Skin of body (tissue), 2 donors: Measurements from ENCODE around the gene EIF3J. TPM values are rescaled to one million over a fixed set of nuclear protein-coding genes. Genes with fewer than 3 reads are reported as not detected.
"Not testable (repeated sequence)": the region's sequence is repeated elsewhere in the genome, so short reads cannot be mapped to it uniquely, and the experiment has no call there.

Source experiments
- DNase-seq: peaks from one replicate; lab custom pipeline; 2025; lab: John Stamatoyannopoulos, UW
- total RNA-seq: library from RNA; depleted of rRNA; stranded (reverse); fragments of >200 nt; gene quantifications from one replicate; pipeline ENCODE4 v1.2.3, GENCODE V29; 2014

EIF3J gene, protein sequence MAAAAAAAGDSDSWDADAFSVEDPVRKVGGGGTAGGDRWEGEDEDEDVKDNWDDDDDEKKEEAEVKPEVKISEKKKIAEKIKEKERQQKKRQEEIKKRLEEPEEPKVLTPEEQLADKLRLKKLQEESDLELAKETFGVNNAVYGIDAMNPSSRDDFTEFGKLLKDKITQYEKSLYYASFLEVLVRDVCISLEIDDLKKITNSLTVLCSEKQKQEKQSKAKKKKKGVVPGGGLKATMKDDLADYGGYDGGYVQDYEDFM
- total RNA-seq: 58.2 TPM

DNA sequence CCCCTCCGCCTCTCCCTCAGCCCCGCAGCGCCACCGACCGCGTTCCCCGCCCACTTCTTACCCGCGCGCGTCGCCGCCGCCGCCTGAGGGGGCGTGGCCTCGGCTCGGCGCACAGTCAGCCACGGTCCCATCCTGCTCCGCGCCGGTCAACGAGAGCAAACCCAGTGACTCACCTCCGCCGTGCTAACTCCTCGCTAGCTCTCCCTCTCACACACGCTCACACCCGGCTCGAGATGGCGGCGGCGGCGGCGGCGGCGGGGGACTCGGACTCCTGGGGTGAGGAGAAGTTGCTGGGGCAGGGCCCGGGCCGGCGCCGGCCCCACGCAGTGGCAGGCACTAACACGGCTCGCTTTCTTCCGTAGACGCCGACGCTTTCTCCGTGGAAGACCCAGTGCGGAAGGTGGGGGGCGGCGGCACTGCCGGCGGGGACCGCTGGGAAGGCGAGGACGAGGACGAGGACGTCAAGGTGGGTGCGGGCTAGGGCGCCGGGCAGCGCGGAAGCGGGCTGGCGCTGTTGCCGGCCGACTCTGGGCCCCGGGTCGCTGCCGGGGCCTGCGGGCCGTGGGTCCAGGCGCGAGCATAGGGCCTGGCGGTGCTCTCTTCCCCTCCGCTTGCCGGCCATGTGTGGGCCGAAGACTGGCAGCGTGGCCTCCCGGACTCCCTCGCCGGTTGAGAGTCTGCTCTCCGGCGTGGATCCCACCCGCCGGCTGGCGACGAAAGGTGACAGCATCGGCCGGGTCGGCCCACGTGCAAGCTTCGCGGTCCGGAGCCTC, at the start of gene EIF3J:
Gene EIF3J (plus strand): TSS at position 186 of the 773 bp plus-strand sequence. CDS start 48 bp downstream, at position 234.
- DNase-seq: peak; percentile 93

DNA sequence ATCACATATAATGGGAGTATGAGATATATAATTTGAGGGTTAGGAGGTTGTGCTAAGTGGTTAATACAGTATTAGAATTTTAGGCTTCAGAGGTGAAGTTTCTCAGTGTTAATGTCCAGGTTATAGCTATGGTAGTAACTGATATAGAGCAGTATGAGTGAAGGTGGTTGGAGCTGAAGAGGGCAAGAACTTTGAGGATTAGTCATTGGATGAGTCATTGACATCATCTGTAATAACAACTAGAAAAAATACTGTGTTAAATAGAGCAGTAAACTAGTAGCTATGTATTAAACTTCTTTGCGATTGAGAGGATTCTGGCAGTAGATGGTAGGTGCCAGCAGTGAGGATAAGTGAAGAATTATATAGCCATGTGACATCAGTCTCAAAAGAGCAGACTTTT, 47.5 kb upstream of the EIF3J start:
- DNase-seq: no peak

DNA sequence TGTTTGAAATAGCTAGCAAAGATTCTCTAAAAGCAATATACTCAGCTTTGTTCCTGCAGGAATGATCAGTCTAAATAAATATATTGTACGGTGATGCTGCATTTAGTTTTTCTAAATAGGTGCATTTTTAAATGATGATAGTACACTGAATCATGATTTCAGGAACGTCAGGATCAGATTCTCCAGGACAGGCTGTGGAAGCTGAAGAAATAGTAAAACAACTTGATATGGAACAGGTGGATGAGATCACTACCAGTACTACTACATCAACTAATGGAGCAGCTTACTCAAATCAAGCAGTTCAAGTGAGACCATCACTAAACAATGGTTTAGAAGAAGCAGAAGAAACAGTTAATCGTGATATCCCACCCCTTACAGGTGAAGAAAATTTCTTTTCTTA, 46.3 kb upstream of the EIF3J start:
- no peak for DNase-seq

DNA sequence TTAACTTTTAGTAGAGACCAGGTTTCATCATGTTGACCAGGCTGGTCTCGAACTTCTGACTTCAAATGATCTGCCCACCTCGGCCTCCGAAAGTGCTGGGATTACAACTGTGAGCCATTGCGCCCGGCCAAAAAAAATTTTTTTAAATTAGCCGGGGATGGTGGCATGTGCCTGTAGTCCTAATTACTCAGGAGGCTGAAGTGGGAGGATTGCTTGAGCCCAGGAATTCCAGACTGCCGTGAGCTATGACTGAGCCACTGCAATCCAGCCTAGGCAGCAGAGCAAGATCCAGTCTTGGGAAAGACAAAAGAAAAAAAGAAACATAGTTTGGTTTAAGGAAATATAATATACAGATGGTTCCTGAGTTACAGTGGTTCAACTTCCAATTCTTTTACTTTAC, 44.9 kb upstream of the EIF3J start:
- no peak for DNase-seq

DNA sequence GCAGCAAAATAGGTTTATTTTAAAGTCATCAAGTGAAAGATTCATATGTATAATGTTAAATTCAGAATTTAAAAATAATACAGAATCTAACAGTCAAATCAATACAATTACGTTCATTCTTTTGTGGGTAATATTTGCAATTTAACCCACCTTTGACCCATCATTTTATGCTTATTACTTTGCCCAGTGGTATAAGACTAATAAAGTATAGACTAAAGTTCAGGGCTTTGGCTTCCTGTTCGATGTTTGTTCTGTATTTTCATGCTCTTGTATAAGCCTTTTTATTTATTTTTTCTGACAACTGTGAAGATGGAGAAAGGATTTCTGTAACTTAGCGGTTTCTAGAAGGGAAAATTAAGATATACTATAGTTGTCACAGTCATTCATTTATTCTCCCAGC, 44.3 kb upstream of the EIF3J start:
- DNase-seq: no peak

DNA sequence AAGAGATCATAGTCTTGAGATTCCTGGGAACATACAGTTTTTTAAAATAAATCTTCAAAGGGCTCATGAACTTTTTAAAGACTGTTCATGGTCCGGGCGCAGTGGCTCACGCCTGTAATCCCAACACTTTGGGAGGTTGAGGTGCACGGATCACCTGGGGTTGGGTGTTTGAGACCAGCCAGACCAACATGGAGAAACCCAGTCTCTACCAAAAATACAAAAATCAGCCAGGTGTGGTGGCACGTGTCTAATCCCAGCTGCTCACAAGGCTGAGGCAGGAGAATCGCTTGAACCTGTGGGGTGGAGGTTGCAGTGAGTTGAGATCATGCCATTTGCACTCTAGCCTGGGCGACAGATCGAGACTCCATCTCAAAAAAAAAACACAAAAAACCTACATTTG, 41.4 kb upstream of the EIF3J start:
- no peak for DNase-seq

DNA sequence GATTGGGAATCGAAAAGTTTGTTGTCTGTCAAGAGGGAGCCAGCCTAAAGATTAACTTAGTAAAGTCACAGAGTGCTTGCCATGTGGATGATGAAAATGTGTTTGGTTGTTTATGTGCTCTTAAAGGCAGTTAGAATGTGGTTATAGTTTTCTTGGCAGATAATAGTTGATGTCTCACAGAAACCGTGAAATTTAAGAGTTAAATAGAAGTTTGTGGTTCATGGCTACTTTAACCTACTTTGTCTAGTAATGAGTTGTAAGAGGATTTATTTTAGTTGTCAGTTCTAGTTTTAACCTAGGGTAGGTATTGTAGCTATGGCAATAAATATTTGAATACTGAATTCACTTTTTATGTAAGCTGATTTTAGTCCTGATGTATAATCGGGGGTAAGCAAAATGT, 36.4 kb upstream of the EIF3J start:
- no peak for DNase-seq

DNA sequence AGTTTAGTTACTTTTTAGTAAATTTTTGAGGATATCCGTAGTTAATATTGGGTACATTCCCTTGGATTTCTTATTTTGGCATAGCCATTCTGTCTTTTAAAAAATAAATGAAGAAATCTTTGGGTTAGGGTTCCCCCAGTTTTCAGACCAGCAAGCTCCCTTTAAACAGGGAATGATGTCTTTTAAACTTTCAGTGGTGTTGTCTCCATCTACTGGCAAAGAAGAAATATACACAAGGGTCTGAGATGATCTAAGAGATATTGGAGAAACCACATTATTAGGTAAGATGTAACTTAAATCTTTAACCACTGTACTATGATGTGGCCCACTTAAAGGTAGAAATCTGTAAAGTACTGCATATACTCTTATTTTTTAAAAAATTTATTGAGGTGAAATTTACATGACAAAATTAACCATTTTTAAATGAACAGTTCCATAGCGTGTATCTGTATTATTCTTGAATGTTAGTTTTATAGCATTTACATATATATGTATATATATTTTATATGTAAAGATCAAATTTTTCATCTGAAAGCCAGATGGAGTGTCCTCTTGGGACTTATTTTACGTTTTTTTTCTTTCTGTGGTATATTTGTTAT, 35.1 kb upstream of the EIF3J start:
- DNase-seq: no peak

DNA sequence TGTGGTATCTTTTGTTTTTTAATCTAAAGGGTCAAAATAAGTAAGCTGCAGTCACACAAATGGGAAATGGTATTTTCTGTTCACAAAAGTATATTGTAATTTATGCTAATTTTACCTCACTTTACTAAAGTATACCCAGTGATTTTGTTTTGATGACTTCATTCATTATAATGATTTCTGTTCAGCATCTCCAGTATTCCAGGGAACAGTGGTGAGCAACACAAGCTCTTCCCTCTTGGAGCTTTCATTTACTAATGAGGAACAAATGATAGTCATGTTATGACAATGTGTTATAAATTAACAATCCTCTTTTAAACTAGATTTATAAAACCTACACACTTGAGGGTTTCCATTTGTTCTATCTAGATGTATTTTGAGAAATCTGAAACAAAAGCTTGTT, 20.5 kb upstream of the EIF3J start:
- no peak for DNase-seq

DNA sequence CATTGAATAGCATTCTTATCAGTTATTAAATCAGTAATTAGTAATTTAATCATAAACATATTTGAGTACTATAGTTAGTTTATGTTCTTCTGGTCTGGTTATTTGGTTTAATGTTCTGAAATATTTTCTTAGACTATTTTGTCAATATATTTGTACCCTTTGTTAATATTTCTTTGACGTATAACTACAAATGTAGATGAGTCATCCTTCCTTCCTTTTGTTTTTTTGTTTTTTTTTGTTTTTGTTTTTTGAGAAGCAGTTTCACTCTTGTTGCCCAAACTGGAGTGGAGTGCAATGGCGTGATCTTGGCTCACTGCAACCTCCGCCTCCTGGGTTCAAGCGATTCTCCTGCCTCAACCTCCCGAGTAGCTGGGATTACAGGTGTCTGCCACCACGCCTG, 17.4 kb upstream of the EIF3J start:
- DNase-seq: no peak

DNA sequence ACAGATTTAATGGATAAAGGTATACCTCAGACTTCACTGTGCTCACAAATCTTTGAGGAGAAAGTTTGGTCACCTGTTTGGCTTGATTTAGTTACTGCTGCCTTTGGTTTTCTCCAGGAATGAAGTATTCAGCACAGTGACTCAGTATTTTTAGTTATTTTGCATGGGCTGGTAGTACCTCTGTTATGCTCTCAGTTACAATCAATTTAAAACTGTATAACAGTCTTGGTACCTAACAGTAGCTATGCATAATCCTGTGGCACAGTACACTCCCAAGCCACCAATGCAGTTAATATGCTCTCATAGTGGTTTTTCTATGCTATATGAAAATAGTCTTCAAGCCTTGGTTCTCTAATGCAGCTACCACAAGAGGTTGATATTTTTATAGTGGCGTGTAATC, 11.9 kb upstream of the EIF3J start:
- DNase-seq: no peak

DNA sequence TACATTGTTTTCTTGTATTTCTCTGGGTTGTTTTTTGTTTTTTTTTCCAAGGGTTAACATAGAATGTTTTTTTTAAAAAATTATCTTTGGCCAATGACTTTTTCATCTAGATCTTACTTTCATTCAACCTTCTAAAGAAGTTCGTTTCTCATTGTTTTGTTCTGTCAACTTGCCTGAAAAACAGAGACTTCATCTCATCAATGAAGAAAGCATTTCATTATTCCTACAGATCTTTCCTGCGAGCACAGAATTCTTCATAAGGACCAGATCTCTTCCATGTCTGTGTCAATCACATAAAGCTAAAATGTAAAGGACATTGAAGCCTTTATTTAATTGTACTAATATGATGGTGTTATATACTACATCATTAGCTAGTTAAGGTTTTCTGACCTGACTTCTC, 9.7 kb upstream of the EIF3J start:
- DNase-seq: no peak

DNA sequence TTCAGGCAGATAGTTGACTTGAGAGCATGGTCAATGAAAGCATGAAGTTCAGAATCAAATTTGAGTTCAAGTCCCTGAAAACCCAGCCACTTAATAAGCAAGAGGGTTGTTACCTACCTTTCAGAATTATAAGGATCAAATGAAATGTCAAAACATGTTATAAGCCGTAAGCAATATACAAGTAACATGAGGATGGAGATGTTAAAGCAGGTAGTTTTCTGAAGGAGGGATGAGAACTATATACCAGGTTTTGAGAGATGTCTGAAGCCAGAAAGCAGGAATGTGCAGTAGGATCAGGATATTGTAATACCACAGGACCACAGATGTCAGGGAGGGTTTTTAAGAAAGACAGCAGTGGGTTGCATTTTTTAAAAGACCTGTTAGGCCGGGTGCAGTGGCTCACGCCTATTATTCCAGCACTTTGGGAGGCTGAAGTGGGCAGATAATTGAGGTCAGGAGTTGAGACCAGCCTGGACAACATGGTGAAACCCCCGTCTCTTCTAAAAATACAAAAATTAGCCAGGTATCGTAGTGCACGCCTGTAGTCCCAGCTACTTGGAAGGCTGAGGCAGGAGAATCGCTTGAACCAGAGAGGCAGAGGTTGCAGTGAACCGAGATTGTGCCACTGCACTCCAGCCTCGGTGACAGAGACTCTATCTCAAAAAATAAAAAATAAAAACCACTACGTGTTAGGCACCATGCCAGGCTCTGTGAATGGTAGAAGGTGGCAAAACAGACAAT, 6.9 kb upstream of the EIF3J start:
- no peak for DNase-seq

DNA sequence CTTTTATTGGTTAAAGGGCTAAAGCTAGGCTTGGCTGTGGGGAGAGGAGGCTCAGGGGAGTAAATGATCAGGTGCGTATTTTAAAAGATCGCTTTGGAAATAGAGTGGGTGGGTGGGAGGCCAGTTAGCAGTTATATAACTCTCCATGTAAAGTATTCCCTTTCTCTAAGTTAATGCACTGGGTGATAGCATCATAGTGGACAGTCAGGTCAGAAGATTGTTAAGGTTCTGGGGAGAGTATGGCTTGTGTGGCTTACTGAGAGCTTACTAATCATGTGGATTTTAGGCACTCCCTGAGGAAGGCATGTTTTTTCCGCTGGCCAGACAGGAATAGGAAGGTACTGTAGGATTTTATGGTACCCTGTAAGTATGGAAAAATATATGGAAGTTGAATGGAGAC, 6.3 kb upstream of the EIF3J start:
- no peak for DNase-seq

DNA sequence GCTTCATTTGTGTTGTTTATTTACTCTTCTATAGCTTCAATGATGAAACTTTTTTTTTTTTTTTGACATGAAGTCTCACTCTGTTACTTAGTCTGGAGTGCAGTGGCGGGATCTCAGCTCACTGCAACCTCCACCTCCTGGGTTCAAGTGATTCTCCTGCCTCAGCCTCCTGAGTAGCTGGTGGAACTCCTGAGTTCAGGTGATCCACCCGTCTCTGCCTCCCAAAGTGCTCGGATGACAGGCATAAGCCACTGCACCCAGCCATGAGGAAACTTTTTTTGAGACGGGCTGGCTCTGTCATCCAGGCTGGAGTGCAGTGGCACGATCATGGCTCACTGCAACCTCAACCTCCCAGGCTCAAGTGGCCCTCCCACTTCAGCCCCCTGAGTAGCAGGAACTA, 4.7 kb upstream of the EIF3J start:
- DNase-seq: not testable (repeated sequence)

DNA sequence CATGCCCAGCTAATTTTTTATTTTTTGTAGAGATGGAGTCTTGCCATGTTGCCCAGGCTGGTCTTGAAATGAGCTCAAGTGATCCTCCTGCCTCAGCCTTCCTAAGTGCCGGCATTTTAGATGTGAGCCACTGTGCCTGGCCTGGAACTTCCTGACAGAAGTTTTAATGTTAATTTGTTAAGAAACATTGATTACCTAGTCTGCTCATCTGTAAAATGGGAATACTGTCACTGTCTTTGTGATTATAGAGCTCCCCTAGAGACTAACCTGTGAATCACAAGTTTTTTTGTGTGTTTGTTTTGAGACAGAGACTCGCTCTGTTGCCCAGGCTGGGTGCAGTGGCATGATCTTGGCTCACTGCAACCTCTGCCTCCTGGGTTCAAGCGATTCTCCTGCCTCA, 4.3 kb upstream of the EIF3J start:
- DNase-seq: no peak

DNA sequence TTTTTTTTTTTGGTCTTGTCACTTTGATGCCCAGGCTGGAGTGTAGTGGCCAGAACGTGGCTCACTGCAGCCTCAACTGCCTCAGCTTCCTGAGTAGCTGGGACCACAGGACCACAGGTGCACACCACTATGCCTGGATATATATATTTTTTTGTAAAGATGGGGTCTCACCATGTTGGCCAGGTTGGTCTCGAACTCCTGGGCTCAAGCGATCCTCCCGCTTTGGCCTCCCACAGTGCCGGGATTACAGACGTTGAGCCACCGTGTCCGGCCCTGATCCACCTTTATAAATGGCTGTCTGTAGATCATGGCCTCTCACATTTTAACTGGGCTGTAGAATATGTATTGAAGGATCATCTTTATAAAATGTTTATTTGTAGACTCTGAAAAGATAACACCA, 1.9 kb upstream of the EIF3J start:
- DNase-seq: no peak

DNA sequence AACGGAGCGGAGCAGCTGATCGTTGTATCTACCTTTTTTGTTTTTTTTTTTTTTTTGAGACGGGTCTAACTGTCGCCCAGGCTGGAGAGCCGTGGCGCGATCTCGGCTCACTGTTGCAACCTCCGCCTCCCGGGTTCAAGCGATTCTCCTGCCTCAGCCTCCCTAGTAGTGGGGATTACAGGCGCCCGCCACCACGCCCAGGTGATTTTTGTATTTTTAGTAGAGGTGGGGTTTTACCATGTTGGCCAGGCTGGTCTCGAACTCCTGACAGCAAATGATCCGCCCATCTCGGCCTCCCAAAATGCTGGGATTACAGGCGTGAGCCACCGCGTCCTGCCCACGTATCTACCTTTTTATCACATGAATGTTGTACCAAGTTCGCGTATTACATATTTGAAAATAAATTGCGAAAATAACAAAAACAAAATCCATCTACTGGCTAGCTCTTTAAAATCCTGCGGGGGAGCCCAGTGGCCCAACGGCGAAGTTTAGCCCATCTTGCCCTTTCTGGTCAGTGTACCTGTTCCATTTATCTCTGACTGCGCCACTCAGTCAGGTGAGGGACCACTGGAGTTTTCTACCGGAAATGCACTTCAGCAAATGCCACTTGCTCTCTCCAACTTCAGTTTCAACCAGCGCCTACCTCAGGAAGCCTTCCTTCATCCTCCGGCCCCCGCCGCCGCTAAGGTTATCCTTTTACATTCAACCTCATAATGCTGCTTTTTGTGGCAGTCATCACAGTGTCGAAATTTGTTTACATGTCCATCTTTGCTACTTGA, 1.2 kb upstream of the EIF3J start:
- DNase-seq: no peak

DNA sequence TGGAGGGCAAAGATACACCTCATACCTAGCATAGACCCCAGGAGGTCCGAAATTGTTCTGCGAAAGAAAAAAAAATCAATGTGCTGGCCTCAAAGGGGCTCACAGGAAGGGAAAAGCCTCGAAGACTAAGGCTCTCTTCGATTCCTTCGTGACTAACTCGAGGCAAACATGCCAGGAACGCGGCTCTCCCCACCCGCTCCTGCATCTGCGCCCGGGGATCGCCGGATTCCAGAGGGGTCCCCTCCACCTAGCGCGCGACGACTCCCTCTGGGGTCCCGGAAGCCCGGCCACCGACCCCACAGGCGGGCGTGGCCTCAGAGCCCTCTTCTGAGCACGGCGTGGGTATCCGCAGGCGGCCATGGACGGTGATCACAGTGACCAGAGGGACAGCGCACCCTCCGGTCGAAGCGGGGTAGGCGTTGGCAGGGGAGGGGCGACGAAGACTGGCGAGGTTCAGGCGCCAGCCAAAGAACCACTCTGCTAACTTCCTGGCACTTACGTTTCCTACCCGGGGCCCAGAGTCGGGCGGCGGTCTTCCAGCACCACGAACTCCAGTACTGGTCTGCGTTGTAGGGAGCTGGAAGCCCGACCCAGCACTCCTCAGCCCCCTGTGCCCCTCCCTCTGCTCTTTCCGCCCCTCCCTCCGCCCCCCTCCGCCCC, 515 bp upstream of the EIF3J start:
- DNase-seq: peak; percentile 50

DNA sequence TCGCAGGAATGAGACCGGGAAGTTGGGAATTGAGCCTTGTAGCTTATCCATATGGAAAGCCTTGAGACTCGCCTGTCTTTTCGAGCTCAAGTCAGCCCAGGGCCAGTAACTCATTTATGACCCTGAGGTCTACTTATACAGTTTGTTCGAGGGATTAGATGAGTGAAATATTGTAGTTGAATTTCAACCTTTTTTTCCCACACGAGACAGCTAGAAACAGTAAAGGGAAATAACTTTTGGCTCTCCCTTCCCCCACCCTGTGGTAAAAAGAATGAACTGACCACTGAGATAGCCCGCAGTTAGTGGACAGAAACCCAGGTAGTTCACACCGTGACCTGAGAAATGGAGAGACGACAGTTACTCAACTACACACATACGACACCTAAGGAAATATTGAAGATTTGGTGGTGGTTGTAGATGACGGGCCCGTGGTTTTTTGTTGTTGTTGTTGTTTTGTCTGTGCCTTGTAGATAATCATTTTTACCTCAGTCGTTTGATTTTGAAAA, 841 bp downstream of the EIF3J start:
- no peak for DNase-seq
